HepG2 (cell line): ENCODE results near the gene PRR15L. TPM values are rescaled to one million over a fixed set of nuclear protein-coding genes. Genes with fewer than 3 reads are reported as not detected.
A peak's percentile ranks its signal among the peaks of the same experiment; 100 is the strongest.

Experiments used
- AHR ChIP-seq: IDR thresholded peaks from 2 replicates; pipeline ENCODE4 v1.6.1; 2018; ENCODE audit warnings: missing genetic modification reagents, missing compliant biosample characterization
- DMAP1 ChIP-seq: IDR thresholded peaks from 2 replicates; pipeline ENCODE4 v1.6.1; 2016
- FOXJ3 ChIP-seq: sonication (generic); formaldehyde crosslinking; IDR thresholded peaks from 2 replicates; pipeline ENCODE4 v1.4.0; 2020; ENCODE audit warnings: missing genetic modification reagents, mild to moderate bottlenecking, borderline replicate concordance
- GATAD1 ChIP-seq: IDR thresholded peaks from 2 replicates; pipeline ENCODE4 v1.6.1; 2016; ENCODE audit warnings: missing genetic modification reagents, missing compliant biosample characterization
- HMGXB4 ChIP-seq, 2 experiments: sonication (generic) in 1 of 2; formaldehyde crosslinking in 1 of 2; IDR thresholded peaks; 2 replicates each; pipeline versions ENCODE4 v1.4.0 to v1.6.1; 2018 to 2020; ENCODE audit warnings: missing genetic modification reagents in 2 of 2, borderline replicate concordance in 1 of 2, low read depth in 1 of 2, mild to moderate bottlenecking in 1 of 2, missing biosample characterization in 1 of 2
- NONO ChIP-seq, 2 experiments: fragments of 450-650 bp in 1 of 2; sonication (generic) in 1 of 2; formaldehyde crosslinking in 1 of 2; IDR thresholded peaks in 1 of 2; conservative IDR thresholded peaks in 1 of 2; 2 replicates each; pipeline versions ENCODE4 v1.6.1 to v1.8.0; 2017 to 2022; ENCODE audit warnings: mild to moderate bottlenecking in 1 of 2, missing genetic modification reagents in 1 of 2, moderate library complexity in 1 of 2
- NR2C2 ChIP-seq: sonication (generic); formaldehyde crosslinking; IDR thresholded peaks from 2 replicates; pipeline ENCODE4 v1.4.0; 2020; ENCODE audit warnings: missing genetic modification reagents, mild to moderate bottlenecking, moderate library complexity, borderline replicate concordance
- PHF21A ChIP-seq: sonication (generic); formaldehyde crosslinking; IDR thresholded peaks from 2 replicates; pipeline ENCODE4 v1.5.0; 2020; ENCODE audit warnings: mild to moderate bottlenecking, missing genetic modification reagents
- PREB ChIP-seq: sonication (generic); formaldehyde crosslinking; IDR thresholded peaks from 2 replicates; pipeline ENCODE4 v1.4.0; 2020; ENCODE audit warnings: missing genetic modification reagents
- SAP130 ChIP-seq: IDR thresholded peaks from 2 replicates; pipeline ENCODE4 v1.6.1; 2016; ENCODE audit warnings: low read depth
- TEAD3 ChIP-seq: optimal IDR thresholded peaks from 2 replicates; pipeline ENCODE3; 2016; ENCODE audit warnings: borderline replicate concordance
- ZNF251 ChIP-seq: sonication (generic); formaldehyde crosslinking; IDR thresholded peaks from 2 replicates; pipeline ENCODE4 v1.9.0; 2021; ENCODE audit warnings: mild to moderate bottlenecking, missing genetic modification reagents
- ZNF362 ChIP-seq: sonication (generic); formaldehyde crosslinking; IDR thresholded peaks from 2 replicates; pipeline ENCODE4 v1.4.0; 2020; ENCODE audit warnings: missing genetic modification reagents, mild to moderate bottlenecking, borderline replicate concordance
- ZNF431 ChIP-seq: sonication (generic); formaldehyde crosslinking; IDR thresholded peaks from 2 replicates; pipeline ENCODE4 v1.9.0; 2022; ENCODE audit warnings: missing genetic modification reagents, low read depth, mild to moderate bottlenecking, borderline replicate concordance
- ZNF619 ChIP-seq: sonication (generic); formaldehyde crosslinking; IDR thresholded peaks from 2 replicates; pipeline ENCODE4 v1.4.0; 2020; ENCODE audit warnings: mild to moderate bottlenecking, missing genetic modification reagents
- ZNF704 ChIP-seq: sonication (generic); formaldehyde crosslinking; IDR thresholded peaks from 2 replicates; pipeline ENCODE4 v1.8.1; 2023; ENCODE audit warnings: mild to moderate bottlenecking, inconsistent platforms, moderate library complexity, missing genetic modification reagents, borderline replicate concordance
- ZNF720 ChIP-seq: sonication (generic); formaldehyde crosslinking; IDR thresholded peaks from 2 replicates; pipeline ENCODE4 v1.4.0; 2020; ENCODE audit warnings: missing genetic modification reagents
- ZNF766 ChIP-seq: sonication (generic); formaldehyde crosslinking; IDR thresholded peaks from 2 replicates; pipeline ENCODE4 v1.5.0; 2020; ENCODE audit warnings: missing genetic modification reagents, borderline replicate concordance
- ZNF770 ChIP-seq: sonication (generic); formaldehyde crosslinking; IDR thresholded peaks from 2 replicates; pipeline ENCODE4 v1.5.0; 2020; ENCODE audit warnings: mild to moderate bottlenecking, missing genetic modification reagents
- ZNF772 ChIP-seq: sonication (generic); formaldehyde crosslinking; IDR thresholded peaks from 2 replicates; pipeline ENCODE4 v1.5.0; 2020; ENCODE audit warnings: mild to moderate bottlenecking, missing genetic modification reagents
- polyA plus RNA-seq, 8 experiments: library from polyadenylated mRNA; depleted of rRNA in 3 of 8; stranded (reverse) in 7 of 8; unstranded in 1 of 8; fragments of >200 nt; fragmentation: Illumina TruSeq in 4 of 8; extraction: Trizol in 4 of 8; gene quantifications; 2 replicates each; pipeline versions ENCODE4 v1.2.1 to v1.2.3, GENCODE V29; 2011 to 2016; ENCODE audit warnings: low read depth in 4 of 8, missing spikeins in 1 of 8, mixed read lengths in 1 of 8; ENCODE audit not compliant: insufficient read depth in 1 of 8
- total RNA-seq, 5 experiments: library from RNA; depleted of rRNA; stranded (reverse); fragments of >200 nt; fragmentation: Illumina TruSeq; extraction: Trizol; gene quantifications; 2 replicates each; pipeline ENCODE4 v1.2.3, GENCODE V29; 2016; ENCODE audit warnings: low read depth in 1 of 5

PRR15L gene
- total and polyA plus RNA-seq, 2 of the 13 experiments (the other 11 are each of a cell fraction or from before 2014, with no cell fraction given) = 0.44 to 2.0 TPM

GRCh38 chr17:47970725-47971499, 13.2 kb upstream of the PRR15L start, which contains the start of gene CDK5RAP3 (continued):
- peak; percentile 53; the same call in 1 of the 2 replicates for TF ChIP-seq ZNF720 (CRISPR knock-in tag)
- peak; percentile 97 for TF ChIP-seq PHF21A (CRISPR knock-in tag)
- peak; percentile 92 for TF ChIP-seq DMAP1 (CRISPR knock-in tag)
- TF ChIP-seq FOXJ3 (CRISPR knock-in tag) = no peak
- TF ChIP-seq ZNF362 (CRISPR knock-in tag) = peak; percentile 26; the same call in 1 of the 2 replicates
- peak; percentile 98 for TF ChIP-seq ZNF772 (CRISPR knock-in tag)
- peak; percentile 66; the same call in 1 of the 2 replicates for TF ChIP-seq NR2C2 (CRISPR knock-in tag)
- peak; percentile 91; the same call in 1 of the 2 replicates for TF ChIP-seq ZNF766 (CRISPR knock-in tag)
- peak; percentile 89 for TF ChIP-seq TEAD3 (CRISPR knock-in tag)
- TF ChIP-seq ZNF431 = peak; percentile 94
- TF ChIP-seq HMGXB4 (CRISPR knock-in tag; IDR thresholded peaks at IDR 0.05; ENCODE audit: borderline replicate concordance in 1 of 2, low read depth in 1 of 2) = peak; percentile 59 to 98; a peak in 3 of 4 replicates
- TF ChIP-seq AHR (CRISPR knock-in tag) = peak; percentile 98
- TF ChIP-seq ZNF770 = peak; percentile 78
- TF ChIP-seq ZNF251 (CRISPR knock-in tag) = peak; percentile 92; the same call in 1 of the 2 replicates
- TF ChIP-seq PREB (CRISPR knock-in tag) = no peak
- no peak for TF ChIP-seq NONO (IDR thresholded peaks at IDR 0.05)
- TF ChIP-seq NONO (CRISPR knock-in tag; conservative IDR thresholded peaks at IDR 0.05) = peak; percentile 95
- TF ChIP-seq ZNF704 (CRISPR knock-in tag) = peak; percentile 95; the same call in 1 of the 2 replicates
- TF ChIP-seq ZNF619 = peak; percentile 93
- TF ChIP-seq SAP130 (CRISPR knock-in tag) = peak; percentile 99
- peak; percentile 89 for TF ChIP-seq GATAD1 (CRISPR knock-in tag)
